ENCODE results near the gene MYH9.

Gene MYH9

DNA sequence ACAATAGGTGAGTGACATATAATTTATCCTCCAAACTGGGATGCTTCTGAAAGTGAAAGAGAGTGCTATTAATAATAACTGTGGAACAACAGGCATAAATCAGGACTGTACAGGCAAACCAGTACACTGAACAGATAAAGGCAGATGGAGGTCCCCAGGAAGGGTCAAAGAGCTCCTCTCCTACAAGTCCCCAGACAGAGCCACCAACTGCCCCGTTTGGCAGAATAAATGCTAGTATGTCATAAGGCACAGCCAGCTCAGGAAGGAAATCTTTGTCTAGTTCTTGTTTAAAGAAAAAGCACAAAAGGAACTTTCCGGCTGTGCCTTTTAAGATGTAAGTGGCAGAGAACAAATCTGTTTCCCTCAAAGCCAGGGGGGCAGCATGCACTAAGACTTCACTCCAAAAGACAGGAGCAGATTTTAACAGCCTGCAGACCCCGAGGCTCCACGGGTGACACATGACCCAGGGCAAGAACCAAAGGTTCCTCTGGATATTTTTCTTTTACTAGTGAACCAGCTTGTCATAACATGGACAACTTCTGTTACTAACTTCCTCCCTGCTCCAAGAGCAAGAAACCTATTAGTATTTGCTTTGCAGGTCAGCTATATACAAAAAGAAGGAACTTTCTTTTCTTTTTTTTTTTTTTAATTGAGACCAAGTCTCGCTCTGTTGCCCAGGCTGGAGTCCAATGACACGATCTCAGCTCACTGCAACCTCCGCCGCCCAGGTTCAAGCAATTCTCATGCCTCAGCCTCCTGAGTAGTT, 50.2 kb downstream of the MYH9 start:
- Histone ChIP-seq H3K4me1 (ENCODE audit: insufficient read depth, poor library complexity, severe bottlenecking) (peaks cover 83% of the 10 kb centered on the region), H3K4me3 (ENCODE audit: severe bottlenecking) (no peak overlapping the region), H3K9me3 (ENCODE audit: severe bottlenecking) (no peaks in the 10 kb centered on the region), H3K27me3 (ENCODE audit: insufficient read depth, poor library complexity, severe bottlenecking) (no peaks in the 10 kb centered on the region), H3K36me3 (ENCODE audit: low read depth) (peaks cover 95% of the 10 kb centered on the region), H3K27ac (ENCODE audit: poor library complexity, severe bottlenecking) (peak overlapping the region; percentile 100)
- TF ChIP-seq, protein P1, sequence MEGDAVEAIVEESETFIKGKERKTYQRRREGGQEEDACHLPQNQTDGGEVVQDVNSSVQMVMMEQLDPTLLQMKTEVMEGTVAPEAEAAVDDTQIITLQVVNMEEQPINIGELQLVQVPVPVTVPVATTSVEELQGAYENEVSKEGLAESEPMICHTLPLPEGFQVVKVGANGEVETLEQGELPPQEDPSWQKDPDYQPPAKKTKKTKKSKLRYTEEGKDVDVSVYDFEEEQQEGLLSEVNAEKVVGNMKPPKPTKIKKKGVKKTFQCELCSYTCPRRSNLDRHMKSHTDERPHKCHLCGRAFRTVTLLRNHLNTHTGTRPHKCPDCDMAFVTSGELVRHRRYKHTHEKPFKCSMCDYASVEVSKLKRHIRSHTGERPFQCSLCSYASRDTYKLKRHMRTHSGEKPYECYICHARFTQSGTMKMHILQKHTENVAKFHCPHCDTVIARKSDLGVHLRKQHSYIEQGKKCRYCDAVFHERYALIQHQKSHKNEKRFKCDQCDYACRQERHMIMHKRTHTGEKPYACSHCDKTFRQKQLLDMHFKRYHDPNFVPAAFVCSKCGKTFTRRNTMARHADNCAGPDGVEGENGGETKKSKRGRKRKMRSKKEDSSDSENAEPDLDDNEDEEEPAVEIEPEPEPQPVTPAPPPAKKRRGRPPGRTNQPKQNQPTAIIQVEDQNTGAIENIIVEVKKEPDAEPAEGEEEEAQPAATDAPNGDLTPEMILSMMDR (IDR thresholded peaks at IDR 0.05; ENCODE audit: poor library complexity, severe bottlenecking) = no peak
- no peak for ATAC-seq (ENCODE audit: low read depth)
- no peak for DNase-seq (ENCODE audit: low spot score)

GRCh38 chr22:36336246-36337182, 51.3 kb downstream of the MYH9 start:
- DNase-seq (ENCODE audit: low spot score) (no peak), ATAC-seq (ENCODE audit: low read depth) (no peak)
- TF ChIP-seq, protein P1 (IDR thresholded peaks at IDR 0.05; ENCODE audit: poor library complexity, severe bottlenecking) = no peak
- H3K27ac ChIP-seq (ENCODE audit: poor library complexity, severe bottlenecking) = peak overlapping the region; percentile 100
- H3K36me3 ChIP-seq (ENCODE audit: low read depth) = peaks cover 93% of the 10 kb centered on the region
- H3K27me3 ChIP-seq (ENCODE audit: insufficient read depth, poor library complexity, severe bottlenecking) = no peaks in the 10 kb centered on the region
- H3K4me1 ChIP-seq (ENCODE audit: insufficient read depth, poor library complexity, severe bottlenecking) = peaks cover 90% of the 10 kb centered on the region
- no peak overlapping the region for H3K4me3 ChIP-seq (ENCODE audit: severe bottlenecking)
- no peaks in the 10 kb centered on the region for H3K9me3 ChIP-seq (ENCODE audit: severe bottlenecking)

GRCh38 chr22:36335621-36336020, 52.1 kb downstream of the MYH9 start:
- TF ChIP-seq, protein P1 (IDR thresholded peaks at IDR 0.05; ENCODE audit: poor library complexity, severe bottlenecking) = no peak
- Histone ChIP-seq H3K4me1 (ENCODE audit: insufficient read depth, poor library complexity, severe bottlenecking) (peaks cover 89% of the 10 kb centered on the region), H3K36me3 (ENCODE audit: low read depth) (peaks cover 91% of the 10 kb centered on the region), H3K27ac (ENCODE audit: poor library complexity, severe bottlenecking) (peak overlapping the region; percentile 100), H3K9me3 (ENCODE audit: severe bottlenecking) (no peaks in the 10 kb centered on the region), H3K4me3 (ENCODE audit: severe bottlenecking) (no peak overlapping the region), H3K27me3 (ENCODE audit: insufficient read depth, poor library complexity, severe bottlenecking) (no peaks in the 10 kb centered on the region)
- DNase-seq (ENCODE audit: low spot score) (no peak), ATAC-seq (ENCODE audit: low read depth) (no peak)

DNA sequence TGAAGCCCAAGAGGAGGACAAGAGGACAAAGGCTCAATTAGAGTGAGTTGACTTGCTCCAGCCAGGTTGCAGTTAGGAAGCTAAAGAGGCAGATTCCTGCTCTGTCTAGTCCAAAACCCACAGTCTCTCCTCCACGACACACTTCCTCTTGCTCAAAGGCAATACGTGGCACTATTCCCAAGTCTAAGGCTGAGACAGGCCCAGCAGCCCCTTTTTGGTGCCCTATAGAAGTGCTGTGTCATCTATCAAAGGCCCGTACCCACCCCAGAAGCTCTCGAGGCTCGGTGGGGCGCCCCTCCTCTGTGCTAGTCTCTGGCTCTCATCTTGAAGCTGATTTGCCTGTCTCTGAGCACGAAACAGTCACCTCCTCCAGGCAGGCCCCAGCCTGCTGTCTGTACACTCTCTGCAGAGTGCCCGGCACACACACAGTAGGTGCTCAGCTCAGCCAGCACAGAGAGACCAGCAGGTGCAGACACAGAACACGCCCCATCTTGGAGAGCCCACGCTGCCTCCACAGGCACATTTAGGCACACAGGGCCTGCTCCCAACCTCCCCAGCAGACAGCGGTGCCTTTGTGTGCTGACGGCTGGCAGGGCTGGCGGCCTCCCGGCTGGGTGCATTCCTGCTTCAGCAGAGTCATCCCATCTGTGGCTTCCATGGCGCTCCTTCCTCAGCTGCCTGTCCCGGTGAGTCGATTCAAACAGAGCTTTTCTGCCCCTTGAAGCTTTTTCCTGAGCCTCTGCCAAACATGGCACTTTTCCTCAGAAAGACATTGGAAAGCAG, 52.8 kb downstream of the MYH9 start:
- ATAC-seq (ENCODE audit: low read depth) (no peak), DNase-seq (ENCODE audit: low spot score) (peak; percentile 66)
- Histone ChIP-seq H3K4me3 (ENCODE audit: severe bottlenecking) (no peak overlapping the region), H3K9me3 (ENCODE audit: severe bottlenecking) (no peaks in the 10 kb centered on the region), H3K27ac (ENCODE audit: poor library complexity, severe bottlenecking) (peak overlapping the region; percentile 100), H3K27me3 (ENCODE audit: insufficient read depth, poor library complexity, severe bottlenecking) (no peaks in the 10 kb centered on the region), H3K4me1 (ENCODE audit: insufficient read depth, poor library complexity, severe bottlenecking) (peaks cover 92% of the 10 kb centered on the region), H3K36me3 (ENCODE audit: low read depth) (peaks cover 91% of the 10 kb centered on the region)
- TF ChIP-seq, protein P1 (IDR thresholded peaks at IDR 0.05; ENCODE audit: poor library complexity, severe bottlenecking) = no peak
